ENCODE data around the gene TMED3. TPM values are rescaled to one million over a fixed set of nuclear protein-coding genes. Genes with fewer than 3 reads are reported as not detected.

Gene TMED3
- total RNA-seq, 1 experiment from 2014 or later: 53.6 TPM

DNA sequence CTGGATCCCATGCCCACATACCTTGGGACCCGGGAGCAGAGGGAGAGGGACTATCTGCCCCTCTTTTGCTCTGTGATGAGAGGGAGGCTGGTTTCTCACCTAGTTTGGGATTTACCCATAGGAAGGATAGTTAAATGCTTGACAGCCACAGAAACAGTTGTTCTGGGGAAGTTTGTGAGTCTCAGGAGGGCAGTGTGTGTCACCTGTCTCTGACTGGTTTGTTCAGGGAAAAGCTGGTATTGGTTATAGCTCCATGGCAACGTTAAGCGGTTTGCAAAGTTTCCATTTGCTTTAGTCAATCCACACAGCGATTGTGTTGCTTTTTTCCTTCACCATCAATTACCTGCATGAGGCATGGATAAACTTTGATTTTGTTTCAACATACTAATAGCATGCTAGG, 3.7 kb upstream of the TMED3 start:
- no peaks in the 10 kb centered on the region for H3K36me3 ChIP-seq (ENCODE audit: control insufficient read depth in 1 of 2, insufficient read depth in 2 of 2, low read length in 2 of 2)
- H3K4me3 ChIP-seq (replicated peaks in 1 of 2; ENCODE audit: low read depth in 1 of 2, low read length in 2 of 2): no peak overlapping the region
- no TSS peak for BruUV-seq (replicated peaks)
- no peak overlapping the region for H3K4me2 ChIP-seq (ENCODE audit: low read length)
- H3K9ac ChIP-seq (ENCODE audit: low read length): no peak overlapping the region
- no peak overlapping the region for H2AFZ ChIP-seq (ENCODE audit: low read depth, low read length, poor library complexity, severe bottlenecking)
- ATAC-seq (no peak), DNase-seq (ENCODE audit: low read depth, low spot score) (no peak)
- TF ChIP-seq EGR1 (IDR thresholded peaks at IDR 0.05; ENCODE audit: low read depth) (no peak), POLR2AphosphoS5 (IDR thresholded peaks at IDR 0.05; ENCODE audit: low read depth, low read length) (no peak), ELF1 (IDR thresholded peaks at IDR 0.05; ENCODE audit: borderline replicate concordance, low read depth) (no peak), SP1 (IDR thresholded peaks at IDR 0.05; ENCODE audit: low read depth) (no peak), EZH2 (IDR thresholded peaks at IDR 0.05) (no peak), POLR2A (IDR thresholded peaks at IDR 0.05; ENCODE audit: borderline replicate concordance, extremely low read depth, insufficient read depth, insufficient read length) (no peak)
- TF ChIP-seq, protein P1, sequence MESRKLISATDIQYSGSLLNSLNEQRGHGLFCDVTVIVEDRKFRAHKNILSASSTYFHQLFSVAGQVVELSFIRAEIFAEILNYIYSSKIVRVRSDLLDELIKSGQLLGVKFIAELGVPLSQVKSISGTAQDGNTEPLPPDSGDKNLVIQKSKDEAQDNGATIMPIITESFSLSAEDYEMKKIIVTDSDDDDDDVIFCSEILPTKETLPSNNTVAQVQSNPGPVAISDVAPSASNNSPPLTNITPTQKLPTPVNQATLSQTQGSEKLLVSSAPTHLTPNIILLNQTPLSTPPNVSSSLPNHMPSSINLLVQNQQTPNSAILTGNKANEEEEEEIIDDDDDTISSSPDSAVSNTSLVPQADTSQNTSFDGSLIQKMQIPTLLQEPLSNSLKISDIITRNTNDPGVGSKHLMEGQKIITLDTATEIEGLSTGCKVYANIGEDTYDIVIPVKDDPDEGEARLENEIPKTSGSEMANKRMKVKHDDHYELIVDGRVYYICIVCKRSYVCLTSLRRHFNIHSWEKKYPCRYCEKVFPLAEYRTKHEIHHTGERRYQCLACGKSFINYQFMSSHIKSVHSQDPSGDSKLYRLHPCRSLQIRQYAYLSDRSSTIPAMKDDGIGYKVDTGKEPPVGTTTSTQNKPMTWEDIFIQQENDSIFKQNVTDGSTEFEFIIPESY (IDR thresholded peaks at IDR 0.05; ENCODE audit: extremely low read depth, insufficient replicate concordance, low read length): no peak
- TF ChIP-seq, protein P2, sequence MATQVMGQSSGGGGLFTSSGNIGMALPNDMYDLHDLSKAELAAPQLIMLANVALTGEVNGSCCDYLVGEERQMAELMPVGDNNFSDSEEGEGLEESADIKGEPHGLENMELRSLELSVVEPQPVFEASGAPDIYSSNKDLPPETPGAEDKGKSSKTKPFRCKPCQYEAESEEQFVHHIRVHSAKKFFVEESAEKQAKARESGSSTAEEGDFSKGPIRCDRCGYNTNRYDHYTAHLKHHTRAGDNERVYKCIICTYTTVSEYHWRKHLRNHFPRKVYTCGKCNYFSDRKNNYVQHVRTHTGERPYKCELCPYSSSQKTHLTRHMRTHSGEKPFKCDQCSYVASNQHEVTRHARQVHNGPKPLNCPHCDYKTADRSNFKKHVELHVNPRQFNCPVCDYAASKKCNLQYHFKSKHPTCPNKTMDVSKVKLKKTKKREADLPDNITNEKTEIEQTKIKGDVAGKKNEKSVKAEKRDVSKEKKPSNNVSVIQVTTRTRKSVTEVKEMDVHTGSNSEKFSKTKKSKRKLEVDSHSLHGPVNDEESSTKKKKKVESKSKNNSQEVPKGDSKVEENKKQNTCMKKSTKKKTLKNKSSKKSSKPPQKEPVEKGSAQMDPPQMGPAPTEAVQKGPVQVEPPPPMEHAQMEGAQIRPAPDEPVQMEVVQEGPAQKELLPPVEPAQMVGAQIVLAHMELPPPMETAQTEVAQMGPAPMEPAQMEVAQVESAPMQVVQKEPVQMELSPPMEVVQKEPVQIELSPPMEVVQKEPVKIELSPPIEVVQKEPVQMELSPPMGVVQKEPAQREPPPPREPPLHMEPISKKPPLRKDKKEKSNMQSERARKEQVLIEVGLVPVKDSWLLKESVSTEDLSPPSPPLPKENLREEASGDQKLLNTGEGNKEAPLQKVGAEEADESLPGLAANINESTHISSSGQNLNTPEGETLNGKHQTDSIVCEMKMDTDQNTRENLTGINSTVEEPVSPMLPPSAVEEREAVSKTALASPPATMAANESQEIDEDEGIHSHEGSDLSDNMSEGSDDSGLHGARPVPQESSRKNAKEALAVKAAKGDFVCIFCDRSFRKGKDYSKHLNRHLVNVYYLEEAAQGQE (IDR thresholded peaks at IDR 0.05; ENCODE audit: low read depth): no peak
- intact Hi-C loops (cut with micrococcal nuclease): no loop called here
- peaks cover 13% of the 10 kb centered on the region for H3K79me2 ChIP-seq (ENCODE audit: insufficient read depth, low read length)
- H3K27me3 ChIP-seq (ENCODE audit: insufficient read depth, low read length): peaks cover 48% of the 10 kb centered on the region
- H3K9me2 ChIP-seq (ENCODE audit: insufficient read depth): no peaks in the 10 kb centered on the region
- H3K27ac ChIP-seq (ENCODE audit: low read depth, low read length): no peak overlapping the region
- ChIA-PET POLR2A (no interaction called here), RAD21 (ENCODE audit: low non-redundant PET in 1 of 2, low total read pairs in 2 of 2, uncharacterized antibody in 2 of 2, unreplicated experiment in 2 of 2) (no interaction called here), CTCF (no interaction called here)
- no peaks in the 10 kb centered on the region for H3K9me3 ChIP-seq (ENCODE audit: control insufficient read depth in 1 of 2, insufficient read depth in 1 of 2, low read depth in 1 of 2, low read length in 2 of 2)
- no peaks in the 10 kb centered on the region for H4K20me1 ChIP-seq (ENCODE audit: insufficient read depth)
- peaks cover 2 to 14% of the 10 kb centered on the region in 2 experiments; a peak in 3 of 4 replicates for H3K4me1 ChIP-seq (ENCODE audit: control insufficient read depth in 1 of 2, insufficient read depth in 2 of 2, low read length in 2 of 2)
